ENCODE results near the gene SLC25A23. TPM values are rescaled to one million over a fixed set of nuclear protein-coding genes. Genes with fewer than 3 reads are reported as not detected.

SLC25A23 gene
- total RNA-seq, 1 donor, result 22.8 TPM

GRCh38 chr19:6500837-6501739 is 41.5 kb upstream of the SLC25A23 start:
- no peaks in the 10 kb centered on the region for H4K20me1 ChIP-seq (ENCODE audit: insufficient read depth, low read length)
- no peak overlapping the region for H3K4me2 ChIP-seq (ENCODE audit: insufficient read depth, low read length)
- H3K9me3 ChIP-seq (ENCODE audit: low read depth, low read length), result no peaks in the 10 kb centered on the region
- no peak overlapping the region for H3K4me3 ChIP-seq (ENCODE audit: insufficient read depth, low read length)
- H2AFZ ChIP-seq (ENCODE audit: low read length), result no peak overlapping the region
- H3K36me3 ChIP-seq (ENCODE audit: insufficient read depth, low read length), result no peaks in the 10 kb centered on the region
- peak; percentile 74 for DNase-seq (ENCODE audit: insufficient read length, low spot score, missing footprints)
- TF ChIP-seq CTCF (IDR thresholded peaks at IDR 0.05; ENCODE audit: extremely low read depth, low read depth, low read length), result no peak
- peaks cover 26% of the 10 kb centered on the region for H3K27me3 ChIP-seq (ENCODE audit: insufficient read depth, low read length)
- no peaks in the 10 kb centered on the region for H3K4me1 ChIP-seq (ENCODE audit: insufficient read depth, low read length)
- H3K27ac ChIP-seq (ENCODE audit: low read depth, low read length), result no peak overlapping the region
- H3K79me2 ChIP-seq (ENCODE audit: insufficient read depth, low read length), result no peaks in the 10 kb centered on the region

- H4K20me1 ChIP-seq (ENCODE audit: insufficient read depth, low read length), result no peaks in the 10 kb centered on the region
- H3K4me2 ChIP-seq (ENCODE audit: insufficient read depth, low read length), result no peak overlapping the region
- H3K79me2 ChIP-seq (ENCODE audit: insufficient read depth, low read length), result no peaks in the 10 kb centered on the region
- H3K27me3 ChIP-seq (ENCODE audit: insufficient read depth, low read length), result peaks cover 26% of the 10 kb centered on the region
- H3K27ac ChIP-seq (ENCODE audit: low read depth, low read length), result no peak overlapping the region
- no peak for TF ChIP-seq CTCF (IDR thresholded peaks at IDR 0.05; ENCODE audit: extremely low read depth, low read depth, low read length)
- H3K9me3 ChIP-seq (ENCODE audit: low read depth, low read length), result no peaks in the 10 kb centered on the region
- no peaks in the 10 kb centered on the region for H3K36me3 ChIP-seq (ENCODE audit: insufficient read depth, low read length)
- DNase-seq (ENCODE audit: insufficient read length, low spot score, missing footprints), result peak; percentile 55
- no peak overlapping the region for H3K4me3 ChIP-seq (ENCODE audit: insufficient read depth, low read length)
- no peaks in the 10 kb centered on the region for H3K4me1 ChIP-seq (ENCODE audit: insufficient read depth, low read length)
- no peak overlapping the region for H2AFZ ChIP-seq (ENCODE audit: low read length)
Observed at GRCh38 chr19:6499052-6499790, 39.6 kb upstream of the SLC25A23 start.

- Histone ChIP-seq H3K4me1 (ENCODE audit: insufficient read depth, low read length) (no peaks in the 10 kb centered on the region), H2AFZ (ENCODE audit: low read length) (no peak overlapping the region), H3K36me3 (ENCODE audit: insufficient read depth, low read length) (no peaks in the 10 kb centered on the region), H4K20me1 (ENCODE audit: insufficient read depth, low read length) (no peaks in the 10 kb centered on the region), H3K27me3 (ENCODE audit: insufficient read depth, low read length) (peaks cover 26% of the 10 kb centered on the region), H3K4me2 (ENCODE audit: insufficient read depth, low read length) (no peak overlapping the region), H3K79me2 (ENCODE audit: insufficient read depth, low read length) (no peaks in the 10 kb centered on the region), H3K4me3 (ENCODE audit: insufficient read depth, low read length) (no peak overlapping the region), H3K27ac (ENCODE audit: low read depth, low read length) (no peak overlapping the region), H3K9me3 (ENCODE audit: low read depth, low read length) (no peaks in the 10 kb centered on the region)
- DNase-seq (ENCODE audit: insufficient read length, low spot score, missing footprints), result peak; percentile 67
- no peak for TF ChIP-seq CTCF (IDR thresholded peaks at IDR 0.05; ENCODE audit: extremely low read depth, low read depth, low read length)
Observed at GRCh38 chr19:6498294-6499036, 38.9 kb upstream of the SLC25A23 start.

Data from osteoblast (primary cell).